A673 (cell line): Measurements from ENCODE around the gene FAM169A. TPM values are rescaled to one million over a fixed set of nuclear protein-coding genes. Genes with fewer than 3 reads are reported as not detected.

ENCODE experiments used
- BruUV-seq: library from RNA; stranded (reverse); fragments of 400-500 nt; replicated peaks from 2 replicates; lab custom pipeline; 2021; lab: Mats Ljungman, UMichigan
- CTCF ChIA-PET: fragments of 300-600 bp; sonication (Branson Sonifier 250); formaldehyde crosslinking; loops from one replicate; lab custom pipeline; 2022; ENCODE audit warnings: antibody characterized with exemption; lab: Charles Lee
- POLR2A ChIA-PET: fragments of 300-600 bp; sonication (Branson Sonifier 250); formaldehyde crosslinking; loops from one replicate; lab custom pipeline; 2022; ENCODE audit warnings: antibody characterized with exemption; ENCODE audit not compliant: low non-redundant PET; lab: Charles Lee
- DNase-seq: peaks from one replicate; pipeline ENCODE4 v3.0.0-alpha.2; 2015; ENCODE audit warnings: low spot score
- H3K27ac ChIP-seq: fragments of 200-600 bp; sonication (generic); 2 replicates; pipeline ENCODE4 v1.5.1; 2016; ENCODE audit warnings: mixed run types, low read depth, mild to moderate bottlenecking, mixed read lengths, antibody characterized with exemption, low read length; ENCODE audit not compliant: poor library complexity, severe bottlenecking
- H3K27me3 ChIP-seq: fragments of 200-600 bp; sonication (generic); replicated peaks from 2 replicates; pipeline ENCODE4 v1.6.1; 2017; ENCODE audit warnings: mixed run types, low read depth, mild to moderate bottlenecking, mixed read lengths, antibody characterized with exemption, low read length; ENCODE audit not compliant: insufficient read depth, poor library complexity
- H3K36me3 ChIP-seq: fragments of 200-600 bp; sonication (generic); 2 replicates; pipeline ENCODE4 v1.6.1; 2016; ENCODE audit warnings: mixed run types, mild to moderate bottlenecking, mixed read lengths, antibody characterized with exemption, low read length; ENCODE audit not compliant: insufficient read depth, poor library complexity, severe bottlenecking
- H3K4me1 ChIP-seq: fragments of 200-600 bp; sonication (generic); 2 replicates; pipeline ENCODE4 v1.6.1; 2017; ENCODE audit warnings: mixed run types, mild to moderate bottlenecking, mixed read lengths, antibody characterized with exemption, low read length; ENCODE audit not compliant: insufficient read depth, poor library complexity, severe bottlenecking
- H3K4me3 ChIP-seq: fragments of 200-600 bp; sonication (generic); 2 replicates; pipeline ENCODE4 v1.5.1; 2016; ENCODE audit warnings: low read depth, mixed run types, mild to moderate bottlenecking, mixed read lengths, low read length; ENCODE audit not compliant: poor library complexity, severe bottlenecking
- H3K9me3 ChIP-seq: fragments of 200-600 bp; sonication (generic); 2 replicates; pipeline ENCODE4 v1.6.1; 2016; ENCODE audit warnings: mixed run types, low read depth, mild to moderate bottlenecking, mixed read lengths, antibody characterized with exemption, low read length; ENCODE audit not compliant: poor library complexity, severe bottlenecking
- EZH2 ChIP-seq: fragments of 200-600 bp; sonication (generic); IDR thresholded peaks from 2 replicates; pipeline ENCODE4 v1.6.1; 2017; ENCODE audit warnings: borderline replicate concordance, low read depth, mild to moderate bottlenecking, mixed read lengths, antibody characterized with exemption, low read length; ENCODE audit not compliant: poor library complexity, severe bottlenecking
- intact Hi-C: fragments of 100-400 bp; cut with micrococcal nuclease; formaldehyde crosslinking; loops from one replicate; pipeline ENCODE4 v1.10.0; 2022; ENCODE audit not compliant: unreplicated experiment
- total RNA-seq: library from RNA; stranded (reverse); gene quantifications from 2 replicates; pipeline ENCODE4 v1.2.3, GENCODE V29; 2021
- TF ChIP-seq, protein P1 (sequence below): fragments of 300-800, 200-600 bp; sonication (generic); conservative IDR thresholded peaks from 2 replicates; pipeline ENCODE4 v1.5.1; 2017; ENCODE audit warnings: low read depth, mild to moderate bottlenecking, antibody characterized with exemption, low read length, moderate library complexity, mixed read lengths

FAM169A gene
- total RNA-seq, 1 experiment from 2014 or later: 10.5 TPM

DNA sequence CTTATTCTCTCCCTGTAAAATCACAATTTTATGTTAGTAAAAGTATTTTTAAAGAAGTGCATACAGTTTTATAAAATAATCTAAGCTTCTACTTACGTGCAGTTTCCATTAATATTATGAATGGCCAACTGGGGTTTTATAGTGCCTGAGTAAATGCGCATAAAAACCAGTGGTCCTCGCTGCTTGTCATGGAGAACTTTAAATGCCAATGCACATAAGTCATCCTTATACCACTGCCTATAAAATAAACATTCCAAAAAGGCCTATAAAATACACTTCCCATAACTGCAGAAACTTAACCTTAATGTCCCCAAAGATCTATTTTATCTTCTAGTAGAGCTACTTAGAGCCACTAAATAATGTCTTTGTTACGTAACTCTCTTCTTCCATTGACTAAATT is 127.8 kb downstream of the FAM169A start:
- Histone ChIP-seq H3K4me3 (no peak overlapping the region), H3K27me3 (no peaks in the 10 kb centered on the region), H3K36me3 (peaks cover 46% of the 10 kb centered on the region), H3K4me1 (no peaks in the 10 kb centered on the region), H3K9me3 (no peaks in the 10 kb centered on the region), H3K27ac (no peak overlapping the region)
- CTCF ChIA-PET: no interaction called here
- POLR2A ChIA-PET: no interaction called here
- intact Hi-C loops: no loop called here
- DNase-seq: no peak
- TF ChIP-seq, protein P1, sequence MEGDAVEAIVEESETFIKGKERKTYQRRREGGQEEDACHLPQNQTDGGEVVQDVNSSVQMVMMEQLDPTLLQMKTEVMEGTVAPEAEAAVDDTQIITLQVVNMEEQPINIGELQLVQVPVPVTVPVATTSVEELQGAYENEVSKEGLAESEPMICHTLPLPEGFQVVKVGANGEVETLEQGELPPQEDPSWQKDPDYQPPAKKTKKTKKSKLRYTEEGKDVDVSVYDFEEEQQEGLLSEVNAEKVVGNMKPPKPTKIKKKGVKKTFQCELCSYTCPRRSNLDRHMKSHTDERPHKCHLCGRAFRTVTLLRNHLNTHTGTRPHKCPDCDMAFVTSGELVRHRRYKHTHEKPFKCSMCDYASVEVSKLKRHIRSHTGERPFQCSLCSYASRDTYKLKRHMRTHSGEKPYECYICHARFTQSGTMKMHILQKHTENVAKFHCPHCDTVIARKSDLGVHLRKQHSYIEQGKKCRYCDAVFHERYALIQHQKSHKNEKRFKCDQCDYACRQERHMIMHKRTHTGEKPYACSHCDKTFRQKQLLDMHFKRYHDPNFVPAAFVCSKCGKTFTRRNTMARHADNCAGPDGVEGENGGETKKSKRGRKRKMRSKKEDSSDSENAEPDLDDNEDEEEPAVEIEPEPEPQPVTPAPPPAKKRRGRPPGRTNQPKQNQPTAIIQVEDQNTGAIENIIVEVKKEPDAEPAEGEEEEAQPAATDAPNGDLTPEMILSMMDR: no peak
- TF ChIP-seq EZH2: no peak
- BruUV-seq: no TSS peak

DNA sequence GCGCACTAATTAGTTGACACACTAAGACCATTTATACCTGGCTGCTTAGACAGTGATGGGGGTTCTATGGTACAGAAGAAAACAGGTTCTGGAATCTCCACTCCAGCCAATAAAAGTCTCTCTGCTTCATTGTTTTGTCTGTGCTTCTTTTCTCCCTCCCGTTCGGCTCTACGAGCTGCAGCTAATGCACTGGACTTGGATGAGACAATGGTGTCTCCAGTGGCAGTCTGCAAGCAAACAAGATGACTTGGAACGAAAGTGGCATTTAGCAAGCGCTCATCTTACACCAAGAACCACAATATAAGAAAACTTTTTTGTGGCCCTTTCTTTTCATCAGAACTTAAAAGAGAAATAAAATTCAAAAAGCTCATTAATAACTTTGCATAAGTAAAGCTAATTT is 129.4 kb downstream of the FAM169A start:
- H3K4me1 ChIP-seq: no peaks in the 10 kb centered on the region
- H3K36me3 ChIP-seq: peaks cover 45% of the 10 kb centered on the region
- no peaks in the 10 kb centered on the region for H3K27me3 ChIP-seq
- TF ChIP-seq EZH2: no peak
- TF ChIP-seq, protein P1: no peak
- H3K4me3 ChIP-seq: no peak overlapping the region
- ChIA-PET CTCF (no interaction called here), POLR2A (no interaction called here)
- no peaks in the 10 kb centered on the region for H3K9me3 ChIP-seq
- BruUV-seq: no TSS peak
- no peak for DNase-seq
- no peak overlapping the region for H3K27ac ChIP-seq
- intact Hi-C loops: no loop called here

Other genes starting within 250 kb of the FAM169A start
- gene ENC1, start 225.7 kb downstream of the FAM169A start, total RNA-seq: 6.3 and 7.9 TPM in 2 replicates
- 65.3 TPM in 2 replicates for gene HEXB, start 181.2 kb downstream of the FAM169A start, total RNA-seq
- 36.0 and 36.3 TPM in 2 replicates for gene GFM2, start 99.3 kb downstream of the FAM169A start, total RNA-seq
- 76.8 and 111 TPM in 2 replicates for gene NSA2, start 99.1 kb downstream of the FAM169A start, total RNA-seq
- gene GCNT4, start 186.2 kb upstream of the FAM169A start, total RNA-seq: 1.9 and 2.5 TPM in 2 replicates